IPS DF 6.9 (cell line): ENCODE data around the gene PHC2.

Source experiments
- DNase-seq: peaks from one replicate; pipeline ENCODE4 v3.0.0-alpha.2; 2013; ENCODE audit warnings: low read depth, low spot score
- H3K27ac ChIP-seq: one replicate; pipeline ENCODE4 v1.5.1; 2013; ENCODE audit warnings: low read length, control low read depth
- H3K27me3 ChIP-seq: 2 replicates; pipeline ENCODE4 v1.6.1; 2013; ENCODE audit warnings: mild to moderate bottlenecking, low read length; ENCODE audit not compliant: control insufficient read depth, insufficient read depth
- H3K36me3 ChIP-seq: 2 replicates; pipeline ENCODE4 v1.6.1; 2013; ENCODE audit warnings: low read length; ENCODE audit not compliant: control insufficient read depth, insufficient read depth
- H3K4me1 ChIP-seq: 2 replicates; pipeline ENCODE4 v1.6.1; 2013; ENCODE audit warnings: low read length; ENCODE audit not compliant: control insufficient read depth, insufficient read depth
- H3K4me3 ChIP-seq: 2 replicates; pipeline ENCODE4 v1.5.1; 2013; ENCODE audit warnings: mild to moderate bottlenecking, low read length
- H3K9me3 ChIP-seq: 2 replicates; pipeline ENCODE4 v1.6.1; 2013; ENCODE audit warnings: low read length, inconsistent platforms; ENCODE audit not compliant: control insufficient read depth, insufficient read depth
- WGBS: extraction: QIAGEN DNeasy Blood & Tissue Kit; methylation state at CpG from one replicate; pipeline ENCODE4 v1.1.7; 2013; ENCODE audit warnings: mixed read lengths, missing lambda C conversion rate; ENCODE audit not compliant: insufficient read length, insufficient coverage; 5-methylcytosine and 5-hydroxymethylcytosine counted together

The PHC2 gene

GRCh38 chr1:33363021-33363420, 67.9 kb downstream of the PHC2 start:
- no peaks in the 10 kb centered on the region for H3K9me3 ChIP-seq
- H3K4me1 ChIP-seq, result peaks cover 8% of the 10 kb centered on the region; the same call in 1 of the 2 replicates
- H3K4me3 ChIP-seq, result no peak overlapping the region
- H3K36me3 ChIP-seq, result no peaks in the 10 kb centered on the region
- H3K27me3 ChIP-seq, result no peaks in the 10 kb centered on the region
- no CpG with 5 or more reads among the region's 5 CpGs for WGBS
- H3K27ac ChIP-seq, result no peak overlapping the region
- no peak for DNase-seq

- H3K4me3 ChIP-seq, result no peak overlapping the region
- no peaks in the 10 kb centered on the region; the same call in 1 of the 2 replicates for H3K27me3 ChIP-seq
- WGBS, result no CpG with 5 or more reads among the region's 11 CpGs
- no peaks in the 10 kb centered on the region for H3K9me3 ChIP-seq
- H3K36me3 ChIP-seq, result no peaks in the 10 kb centered on the region
- no peak for DNase-seq
- H3K4me1 ChIP-seq, result peaks cover 8% of the 10 kb centered on the region; the same call in 1 of the 2 replicates
- no peak overlapping the region for H3K27ac ChIP-seq
Observed at GRCh38 chr1:33361532-33362235, 69.2 kb downstream of the PHC2 start.

- no peaks in the 10 kb centered on the region; the same call in 1 of the 2 replicates for H3K27me3 ChIP-seq
- no CpG with 5 or more reads among the region's 1 CpG for WGBS
- no peak overlapping the region for H3K27ac ChIP-seq
- no peak overlapping the region for H3K4me3 ChIP-seq
- peaks cover 8% of the 10 kb centered on the region; the same call in 1 of the 2 replicates for H3K4me1 ChIP-seq
- no peaks in the 10 kb centered on the region for H3K9me3 ChIP-seq
- DNase-seq, result no peak
- no peaks in the 10 kb centered on the region for H3K36me3 ChIP-seq
Observed at GRCh38 chr1:33360367-33360766, 70.5 kb downstream of the PHC2 start.

- WGBS, result no CpG with 5 or more reads among the region's 2 CpGs
- Histone ChIP-seq H3K36me3 (no peaks in the 10 kb centered on the region), H3K9me3 (no peaks in the 10 kb centered on the region), H3K4me1 (peaks cover 8% of the 10 kb centered on the region; the same call in 1 of the 2 replicates), H3K27me3 (no peaks in the 10 kb centered on the region; the same call in 1 of the 2 replicates), H3K27ac (no peak overlapping the region), H3K4me3 (no peak overlapping the region)
- no peak for DNase-seq
Observed at GRCh38 chr1:33359931-33360330, 71.0 kb downstream of the PHC2 start.

- H3K9me3 ChIP-seq, result no peaks in the 10 kb centered on the region
- no peak overlapping the region for H3K27ac ChIP-seq
- H3K4me1 ChIP-seq, result peaks cover 4% of the 10 kb centered on the region; the same call in 1 of the 2 replicates
- H3K4me3 ChIP-seq, result no peak overlapping the region
- WGBS, result no CpG with 5 or more reads among the region's 3 CpGs
- peaks cover under 1% of the 10 kb centered on the region; the same call in 1 of the 2 replicates for H3K27me3 ChIP-seq
- no peak for DNase-seq
- no peaks in the 10 kb centered on the region for H3K36me3 ChIP-seq
Observed at GRCh38 chr1:33358795-33359503, 71.9 kb downstream of the PHC2 start.

- Histone ChIP-seq H3K4me3 (no peak overlapping the region), H3K27me3 (peaks cover 5% of the 10 kb centered on the region; the same call in 1 of the 2 replicates), H3K27ac (no peak overlapping the region), H3K4me1 (peaks cover 2% of the 10 kb centered on the region; the same call in 1 of the 2 replicates), H3K9me3 (no peaks in the 10 kb centered on the region), H3K36me3 (no peaks in the 10 kb centered on the region)
- no peak for DNase-seq
- no CpG with 5 or more reads among the region's 4 CpGs for WGBS
Observed at GRCh38 chr1:33358114-33358794, 72.6 kb downstream of the PHC2 start.

- no peak for DNase-seq
- Histone ChIP-seq H3K9me3 (no peaks in the 10 kb centered on the region), H3K27me3 (peaks cover 10% of the 10 kb centered on the region; the same call in 1 of the 2 replicates), H3K27ac (no peak overlapping the region), H3K4me1 (peaks cover 2% of the 10 kb centered on the region; the same call in 1 of the 2 replicates), H3K36me3 (no peaks in the 10 kb centered on the region), H3K4me3 (no peak overlapping the region)
- no CpG with 5 or more reads among the region's 5 CpGs for WGBS
Observed at GRCh38 chr1:33357099-33357498, 73.8 kb downstream of the PHC2 start.

GRCh38 chr1:33354707-33355316, 76.1 kb downstream of the PHC2 start:
- H3K4me3 ChIP-seq, result no peak overlapping the region
- H3K9me3 ChIP-seq, result no peaks in the 10 kb centered on the region
- no peaks in the 10 kb centered on the region for H3K4me1 ChIP-seq
- H3K36me3 ChIP-seq, result no peaks in the 10 kb centered on the region
- WGBS, result no CpG with 5 or more reads among the region's 16 CpGs
- H3K27ac ChIP-seq, result no peak overlapping the region
- no peak for DNase-seq
- peaks cover 26% of the 10 kb centered on the region for H3K27me3 ChIP-seq

- Histone ChIP-seq H3K36me3 (no peaks in the 10 kb centered on the region), H3K4me3 (no peak overlapping the region), H3K9me3 (no peaks in the 10 kb centered on the region), H3K27me3 (peaks cover 31% of the 10 kb centered on the region), H3K27ac (no peak overlapping the region), H3K4me1 (no peaks in the 10 kb centered on the region)
- WGBS, result no CpG with 5 or more reads among the region's 5 CpGs
- DNase-seq, result no peak
Observed at GRCh38 chr1:33353531-33353930, 77.4 kb downstream of the PHC2 start.

- peaks cover 49% of the 10 kb centered on the region for H3K27me3 ChIP-seq
- H3K36me3 ChIP-seq, result no peaks in the 10 kb centered on the region
- no peak overlapping the region for H3K4me3 ChIP-seq
- no peak for DNase-seq
- H3K4me1 ChIP-seq, result no peaks in the 10 kb centered on the region
- WGBS, result no CpG with 5 or more reads among the region's 6 CpGs
- H3K27ac ChIP-seq, result no peak overlapping the region
- no peaks in the 10 kb centered on the region for H3K9me3 ChIP-seq
Observed at GRCh38 chr1:33351281-33351660, 79.6 kb downstream of the PHC2 start.
